Osteoblast (primary cell): Measurements from ENCODE around the gene PLEKHH3. TPM values are rescaled to one million over a fixed set of nuclear protein-coding genes. Genes with fewer than 3 reads are reported as not detected.
A peak's percentile ranks its signal among the peaks of the same experiment; 100 is the strongest.

Experiments used
- DNase-seq: peaks from one replicate; pipeline ENCODE4 v3.0.0; 2011; ENCODE audit warnings: low spot score, mixed read lengths; ENCODE audit not compliant: insufficient read length; ENCODE audit errors: missing footprints
- H2AFZ ChIP-seq: 2 replicates; pipeline ENCODE4 v1.6.0; 2011; ENCODE audit warnings: mild to moderate bottlenecking, low read length
- H3K27ac ChIP-seq: 2 replicates; pipeline ENCODE4 v1.5.1; 2011; ENCODE audit warnings: mild to moderate bottlenecking, low read depth, low read length, moderate library complexity
- H3K27me3 ChIP-seq: 2 replicates; pipeline ENCODE4 v1.6.0; 2012; ENCODE audit warnings: mild to moderate bottlenecking, control low read depth, inconsistent platforms, low read length, moderate library complexity; ENCODE audit not compliant: insufficient read depth
- H3K36me3 ChIP-seq: 2 replicates; pipeline ENCODE4 v1.5.1; 2011; ENCODE audit warnings: mild to moderate bottlenecking, low read length, control low read depth, moderate library complexity; ENCODE audit not compliant: insufficient read depth
- H3K4me1 ChIP-seq: 2 replicates; pipeline ENCODE4 v1.5.1; 2011; ENCODE audit warnings: mild to moderate bottlenecking, low read length, control low read depth, moderate library complexity; ENCODE audit not compliant: insufficient read depth
- H3K4me2 ChIP-seq: 2 replicates; pipeline ENCODE4 v1.6.0; 2011; ENCODE audit warnings: mild to moderate bottlenecking, low read length; ENCODE audit not compliant: insufficient read depth
- H3K4me3 ChIP-seq: fragments of 200-600 bp; sonication (generic); 3 replicates; pipeline ENCODE4 v1.5.1; 2012; ENCODE audit warnings: mild to moderate bottlenecking, low read length, inconsistent platforms; ENCODE audit not compliant: insufficient read depth
- H3K79me2 ChIP-seq: 2 replicates; pipeline ENCODE4 v1.6.0; 2012; ENCODE audit warnings: mild to moderate bottlenecking, low read length, control low read depth, inconsistent platforms; ENCODE audit not compliant: insufficient read depth
- H3K9me3 ChIP-seq: 2 replicates; pipeline ENCODE4 v1.5.1; 2011; ENCODE audit warnings: low read depth, low read length, control low read depth
- H4K20me1 ChIP-seq: 2 replicates; pipeline ENCODE4 v1.6.0; 2012; ENCODE audit warnings: mild to moderate bottlenecking, low read length, control low read depth; ENCODE audit not compliant: insufficient read depth
- total RNA-seq: library from RNA; depleted of rRNA; stranded (reverse); fragments of >200 nt; gene quantifications from 2 replicates; pipeline ENCODE4 v1.2.3, GENCODE V29; 2012
- TF ChIP-seq, protein P1 (sequence below): IDR thresholded peaks from 2 replicates; pipeline ENCODE4 v1.5.1; 2011; ENCODE audit warnings: mild to moderate bottlenecking, low read depth, low read length, moderate library complexity; ENCODE audit errors: extremely low read depth

The PLEKHH3 gene
- total RNA-seq, 1 donor, result 19.9 TPM

DNA sequence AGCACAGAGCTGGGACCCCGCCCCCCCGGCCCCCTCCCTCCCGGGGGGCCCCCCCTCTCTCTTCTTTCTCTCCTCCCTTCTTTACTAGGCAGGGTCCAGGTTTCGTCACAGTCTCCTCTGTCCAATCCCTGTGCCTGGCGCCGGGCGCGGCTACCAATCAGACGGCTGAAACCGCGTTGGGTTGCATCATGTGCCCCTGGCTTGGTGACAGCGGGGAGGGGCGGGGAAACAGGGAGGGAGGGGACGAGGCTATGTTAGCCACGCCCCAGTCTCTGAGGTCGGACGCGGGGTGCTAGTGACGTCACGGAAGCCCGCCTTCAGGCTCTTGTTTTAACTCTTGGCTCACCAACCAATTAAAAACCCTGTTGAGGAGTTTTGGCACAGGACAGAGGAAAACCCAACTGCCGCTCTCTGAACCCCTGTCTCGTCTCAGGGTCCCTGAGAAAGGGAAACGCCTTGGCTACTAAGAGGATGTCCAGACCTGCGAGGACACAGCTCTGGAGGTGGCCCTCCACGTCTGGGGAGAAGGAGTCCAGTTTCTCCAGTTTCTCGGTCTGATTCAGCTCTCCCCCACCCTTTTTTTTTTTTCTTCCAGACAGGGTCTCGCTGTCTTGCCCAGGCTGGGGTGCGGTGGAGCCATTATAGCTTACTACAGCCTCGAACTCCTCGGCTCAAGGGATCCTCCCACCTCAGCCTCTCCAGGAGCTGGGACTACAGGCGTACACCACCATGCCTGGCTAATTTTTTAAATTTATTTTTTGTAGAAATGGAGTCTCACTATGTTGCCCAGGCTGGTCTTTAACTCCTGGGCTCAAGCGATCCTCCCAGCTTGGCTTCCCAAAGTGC, 441 bp upstream of the PLEKHH3 start:
- Histone ChIP-seq H3K4me1 (peaks cover 50% of the 10 kb centered on the region), H3K27ac (peak overlapping the region; percentile 94), H3K4me2 (peak overlapping the region; percentile 97), H3K9me3 (no peaks in the 10 kb centered on the region), H4K20me1 (peaks cover 30% of the 10 kb centered on the region), H3K4me3 (peak overlapping the region; percentile 96), H3K27me3 (no peaks in the 10 kb centered on the region), H2AFZ (peak overlapping the region; percentile 92), H3K36me3 (peaks cover 14% of the 10 kb centered on the region), H3K79me2 (peaks cover 34% of the 10 kb centered on the region)
- TF ChIP-seq, protein P1, sequence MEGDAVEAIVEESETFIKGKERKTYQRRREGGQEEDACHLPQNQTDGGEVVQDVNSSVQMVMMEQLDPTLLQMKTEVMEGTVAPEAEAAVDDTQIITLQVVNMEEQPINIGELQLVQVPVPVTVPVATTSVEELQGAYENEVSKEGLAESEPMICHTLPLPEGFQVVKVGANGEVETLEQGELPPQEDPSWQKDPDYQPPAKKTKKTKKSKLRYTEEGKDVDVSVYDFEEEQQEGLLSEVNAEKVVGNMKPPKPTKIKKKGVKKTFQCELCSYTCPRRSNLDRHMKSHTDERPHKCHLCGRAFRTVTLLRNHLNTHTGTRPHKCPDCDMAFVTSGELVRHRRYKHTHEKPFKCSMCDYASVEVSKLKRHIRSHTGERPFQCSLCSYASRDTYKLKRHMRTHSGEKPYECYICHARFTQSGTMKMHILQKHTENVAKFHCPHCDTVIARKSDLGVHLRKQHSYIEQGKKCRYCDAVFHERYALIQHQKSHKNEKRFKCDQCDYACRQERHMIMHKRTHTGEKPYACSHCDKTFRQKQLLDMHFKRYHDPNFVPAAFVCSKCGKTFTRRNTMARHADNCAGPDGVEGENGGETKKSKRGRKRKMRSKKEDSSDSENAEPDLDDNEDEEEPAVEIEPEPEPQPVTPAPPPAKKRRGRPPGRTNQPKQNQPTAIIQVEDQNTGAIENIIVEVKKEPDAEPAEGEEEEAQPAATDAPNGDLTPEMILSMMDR, result no peak
- peak; percentile 100 for DNase-seq

DNA sequence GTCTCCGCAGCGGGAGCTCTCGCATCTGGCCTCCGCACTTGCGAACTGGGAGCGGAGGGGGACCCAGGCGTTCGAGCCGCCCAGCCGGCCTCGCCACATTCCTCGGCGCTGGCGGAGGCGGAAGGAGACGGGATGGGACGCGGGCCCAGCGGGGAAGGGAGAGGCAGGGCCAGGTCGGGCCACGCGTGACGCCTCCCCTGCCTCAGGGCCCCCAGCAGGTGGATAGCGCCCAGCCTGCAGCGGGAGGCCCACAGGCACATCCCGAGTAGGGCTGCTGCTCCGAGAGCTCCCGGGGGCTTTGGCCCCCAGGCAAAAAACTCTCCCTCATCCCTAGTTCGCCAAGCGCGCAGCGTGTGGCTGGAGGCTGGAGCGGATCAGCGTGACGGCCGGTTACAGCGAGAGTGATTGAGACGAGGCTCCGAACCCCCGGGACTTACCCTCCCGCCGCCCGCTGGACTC, 800 bp downstream of the PLEKHH3 start:
- H3K79me2 ChIP-seq, result peaks cover 34% of the 10 kb centered on the region
- DNase-seq, result peak; percentile 98
- peak overlapping the region; percentile 70 for H2AFZ ChIP-seq
- peaks cover 42% of the 10 kb centered on the region for H3K4me1 ChIP-seq
- H3K27ac ChIP-seq, result peak overlapping the region; percentile 71
- peaks cover 37% of the 10 kb centered on the region for H4K20me1 ChIP-seq
- peak overlapping the region; percentile 96 for H3K4me3 ChIP-seq
- no peaks in the 10 kb centered on the region for H3K9me3 ChIP-seq
- H3K36me3 ChIP-seq, result peaks cover 26% of the 10 kb centered on the region
- peak overlapping the region; percentile 97 for H3K4me2 ChIP-seq
- TF ChIP-seq, protein P1, result no peak
- H3K27me3 ChIP-seq, result no peaks in the 10 kb centered on the region

DNA sequence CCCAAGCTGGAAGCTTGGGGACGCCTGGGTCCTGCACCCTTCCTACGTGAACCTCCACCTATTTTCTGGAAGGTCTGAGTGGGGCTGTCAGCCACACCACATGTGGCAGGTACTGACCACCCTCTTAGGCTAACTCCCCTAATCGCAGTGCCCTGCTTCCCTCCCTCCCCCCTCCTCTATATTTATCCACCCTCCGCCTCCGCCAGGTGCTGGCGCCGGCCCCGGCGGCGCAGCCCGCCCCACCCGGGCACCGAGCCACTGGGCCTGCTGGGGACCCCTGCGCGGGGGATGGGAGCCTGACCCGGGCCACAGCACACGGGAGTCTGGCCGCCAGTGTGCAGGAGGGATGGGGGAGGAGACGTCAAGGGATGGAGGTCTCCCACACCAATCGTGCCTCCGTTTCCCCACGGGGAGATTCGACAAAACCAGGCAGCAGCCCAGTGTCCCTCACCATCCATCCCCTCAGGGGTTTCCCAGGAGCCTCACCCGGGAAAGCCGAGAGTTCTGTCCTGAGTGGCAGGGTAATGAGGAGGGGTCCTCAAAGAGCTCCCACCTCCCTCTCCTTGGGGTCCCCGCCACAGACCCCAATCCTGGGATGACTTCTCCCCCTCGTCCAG, 1.3 kb downstream of the PLEKHH3 start:
- Histone ChIP-seq H3K4me1 (peaks cover 40% of the 10 kb centered on the region), H3K9me3 (no peaks in the 10 kb centered on the region), H3K4me2 (peak overlapping the region; percentile 97), H3K79me2 (peaks cover 34% of the 10 kb centered on the region), H2AFZ (no peak overlapping the region), H3K36me3 (peaks cover 29% of the 10 kb centered on the region), H3K27me3 (no peaks in the 10 kb centered on the region), H3K27ac (peak overlapping the region; percentile 71), H3K4me3 (peak overlapping the region; percentile 96), H4K20me1 (peaks cover 38% of the 10 kb centered on the region)
- TF ChIP-seq, protein P1, result no peak
- DNase-seq, result peak; percentile 94
